ENCODE data around the gene PDE8A.

DNA sequence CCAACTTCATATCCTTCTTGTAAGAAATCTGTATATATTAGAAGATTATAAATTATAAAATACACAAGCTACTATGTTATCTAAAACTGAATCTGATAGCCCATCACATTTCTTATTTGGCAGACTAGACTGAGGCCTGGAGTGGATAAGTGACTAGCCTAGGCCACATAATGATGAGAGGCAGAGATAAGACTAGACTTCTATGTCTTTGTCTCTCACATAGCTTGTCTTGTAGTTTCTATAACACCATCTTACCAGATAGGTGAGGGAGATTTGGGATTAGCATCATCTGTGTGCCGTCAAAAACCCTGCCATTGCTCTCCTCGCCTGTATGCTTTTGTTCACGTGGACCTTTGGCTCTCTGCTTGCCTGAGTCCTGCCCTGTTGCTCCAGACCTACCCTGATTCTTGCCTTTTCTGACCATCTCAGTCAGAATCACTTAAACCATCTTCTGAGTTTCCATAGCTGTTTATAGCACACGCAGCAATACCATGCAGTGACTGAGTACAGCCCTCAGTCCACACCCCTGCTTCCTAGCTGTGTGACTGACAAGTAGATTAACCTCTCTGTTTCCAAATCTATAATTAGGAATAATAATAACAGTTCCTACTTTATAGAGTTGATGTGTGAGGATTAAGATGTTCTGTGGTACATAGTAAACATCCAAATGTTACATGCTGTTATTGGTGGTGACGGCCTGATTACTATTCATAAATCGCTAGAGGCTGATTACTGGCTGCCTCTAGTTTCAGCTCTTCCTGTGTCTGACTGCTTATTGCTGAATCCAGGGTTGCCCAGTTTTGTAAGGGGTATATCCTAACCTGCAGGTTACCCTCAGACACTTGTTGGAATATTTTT is 49.7 kb downstream of the PDE8A start:
- no peak for TF ChIP-seq POLR2A (IDR thresholded peaks at IDR 0.05; ENCODE audit: low read length)
- peak; percentile 23 for TF ChIP-seq GATA1 (IDR thresholded peaks at IDR 0.05; ENCODE audit: low read depth, low read length)
